Testis (tissue), 3 donors: Measurements from ENCODE around the gene MUC2. TPM values are rescaled to one million over a fixed set of nuclear protein-coding genes. Genes with fewer than 3 reads are reported as not detected.

Experiments used
- DNase-seq: peaks from one replicate; pipeline ENCODE4 v3.0.0-alpha.2; 2019
- H3K27ac ChIP-seq, 2 donors: fragments of 200-600 bp; sonication (generic); one replicate each; pipeline ENCODE4 v1.5.1; 2019
- H3K27me3 ChIP-seq: fragments of 200-600 bp; sonication (generic); one replicate; pipeline ENCODE4 v1.5.1; 2019
- H3K36me3 ChIP-seq: fragments of 200-600 bp; sonication (generic); one replicate; pipeline ENCODE4 v1.5.1; 2017; ENCODE audit warnings: low read depth; ENCODE audit errors: missing control alignments
- H3K4me1 ChIP-seq: fragments of 200-600 bp; sonication (generic); one replicate; pipeline ENCODE4 v1.5.1; 2019
- H3K4me3 ChIP-seq, 2 donors: fragments of 200-600 bp; sonication (generic); one replicate each; pipeline ENCODE4 v1.5.1; 2017 to 2019
- H3K9me3 ChIP-seq: fragments of 200-600 bp; sonication (generic); one replicate; pipeline ENCODE4 v1.5.1; 2017
- CTCF ChIP-seq, 3 experiments: fragments of 450-650 bp in 2 of 3; fragments of 200-600 bp in 1 of 3; sonication (generic) in 1 of 3; IDR thresholded peaks; one replicate each; pipeline ENCODE4 v1.5.1; 2016 to 2019; ENCODE audit warnings: antibody characterized with exemption in 3 of 3, mild to moderate bottlenecking in 2 of 3, moderate library complexity in 1 of 3
- POLR2A ChIP-seq: fragments of 450-650 bp; IDR thresholded peaks from one replicate; pipeline ENCODE4 v1.6.1; 2017; ENCODE audit warnings: antibody characterized with exemption, mild to moderate bottlenecking, moderate library complexity
- WGBS, 2 donors: methylation state at CpG; one replicate each; pipeline ENCODE4 v1.1.5; 2018; 5-methylcytosine and 5-hydroxymethylcytosine counted together
- intact Hi-C: fragments of 100-400 bp; cut with DNase I; formaldehyde crosslinking; loops from one replicate; pipeline ENCODE4 v1.15.1; 2023; ENCODE audit warnings: low total_unique reads
- polyA plus RNA-seq: library from polyadenylated mRNA; stranded (reverse); fragments of 350-450 nt; fragmentation: Illumina TruSeq; extraction: RNeasy Lipid Tissue Mini Kit (QIAGEN cat#74804); gene quantifications from one replicate; pipeline ENCODE4 v1.2.3, GENCODE V29; 2014; ENCODE audit warnings: low read depth, low replicate concordance; ENCODE audit not compliant: insufficient read depth
- total RNA-seq, 2 donors: library from RNA; depleted of rRNA; stranded (reverse); fragments of >200 nt; gene quantifications; one replicate each; pipeline ENCODE4 v1.2.3, GENCODE V29; 2016

Gene MUC2
- total and polyA plus RNA-seq, 3 donors from 2014 or later = 0.41 to 0.93 (median 0.47) TPM

- no peak for DNase-seq
- Histone ChIP-seq H3K27ac (no peak overlapping the region), H3K27me3 (no peaks in the 10 kb centered on the region), H3K4me3 (no peak overlapping the region), H3K4me1 (peaks cover 7% of the 10 kb centered on the region), H3K36me3 (no peaks in the 10 kb centered on the region), H3K9me3 (no peaks in the 10 kb centered on the region)
- 81 to 95% methylated on average over 6 to 9 of the region's 11 CpGs for WGBS, 2 donors
- intact Hi-C loops = no loop called here
- TF ChIP-seq POLR2A (no peak), CTCF (IDR thresholded peaks at IDR 0.05) (no peak)
Observed at GRCh38 chr11:1077033-1077416, 2.4 kb downstream of the MUC2 start.

- no peak for DNase-seq
- TF ChIP-seq POLR2A (no peak), CTCF (IDR thresholded peaks at IDR 0.05) (no peak)
- H3K9me3 ChIP-seq = no peaks in the 10 kb centered on the region
- 85 to 90% methylated on average over 4 to 33 of the region's 33 CpGs for WGBS, 2 donors
- no peaks in the 10 kb centered on the region for H3K36me3 ChIP-seq
- intact Hi-C loops = no loop called here
- H3K27me3 ChIP-seq = no peaks in the 10 kb centered on the region
- H3K4me1 ChIP-seq = peaks cover 7% of the 10 kb centered on the region
- no peak overlapping the region for H3K27ac ChIP-seq
- H3K4me3 ChIP-seq = no peak overlapping the region
Observed at GRCh38 chr11:1077417-1078119, 2.9 kb downstream of the MUC2 start.

- 90 to 100% methylated on average over 6 to 38 of the region's 39 CpGs for whole genome bisulfite sequencing, 2 donors
- H3K36me3 ChIP-seq = no peaks in the 10 kb centered on the region
- intact Hi-C loops = no loop called here
- H3K27me3 ChIP-seq = no peaks in the 10 kb centered on the region
- TF ChIP-seq POLR2A (no peak), CTCF (IDR thresholded peaks at IDR 0.05) (no peak)
- no peak for DNase-seq
- no peak overlapping the region for H3K27ac ChIP-seq
- H3K4me1 ChIP-seq = peaks cover 5% of the 10 kb centered on the region
- H3K4me3 ChIP-seq = no peak overlapping the region
- H3K9me3 ChIP-seq = no peaks in the 10 kb centered on the region
Observed at GRCh38 chr11:1078191-1078601, 3.5 kb downstream of the MUC2 start.

- no peak for DNase-seq
Observed at GRCh38 chr11:1081601-1082311, 7.1 kb downstream of the MUC2 start.

More at GRCh38 chr11:1081601-1082311, 7.1 kb downstream of the MUC2 start:
- WGBS, 2 donors = 65 to 84% methylated on average over 6 to 32 of the region's 33 CpGs
- no peak overlapping the region for H3K27ac ChIP-seq
- no peak for TF ChIP-seq CTCF (IDR thresholded peaks at IDR 0.05)
- no peak for TF ChIP-seq POLR2A
- no peak overlapping the region for H3K4me3 ChIP-seq
- no peaks in the 10 kb centered on the region for H3K4me1 ChIP-seq
- H3K9me3 ChIP-seq = no peaks in the 10 kb centered on the region
- intact Hi-C loops = no loop called here
- no peaks in the 10 kb centered on the region for H3K36me3 ChIP-seq
- no peaks in the 10 kb centered on the region for H3K27me3 ChIP-seq
